GM18505 (cell line): ENCODE measurements around the gene C6orf47.

Experiments
- ATAC-seq: cut with Tn5 transposase; IDR thresholded peaks from one replicate; pipeline ENCODE4 v1.9.1; 2021; ENCODE audit not compliant: unreplicated experiment
- POLR2A ChIP-seq: IDR thresholded peaks from 4 replicates; pipeline ENCODE4 v1.6.1; 2011; ENCODE audit warnings: borderline replicate concordance; ENCODE audit not compliant: insufficient read depth, insufficient read length; ENCODE audit errors: extremely low read depth

C6orf47 gene

DNA sequence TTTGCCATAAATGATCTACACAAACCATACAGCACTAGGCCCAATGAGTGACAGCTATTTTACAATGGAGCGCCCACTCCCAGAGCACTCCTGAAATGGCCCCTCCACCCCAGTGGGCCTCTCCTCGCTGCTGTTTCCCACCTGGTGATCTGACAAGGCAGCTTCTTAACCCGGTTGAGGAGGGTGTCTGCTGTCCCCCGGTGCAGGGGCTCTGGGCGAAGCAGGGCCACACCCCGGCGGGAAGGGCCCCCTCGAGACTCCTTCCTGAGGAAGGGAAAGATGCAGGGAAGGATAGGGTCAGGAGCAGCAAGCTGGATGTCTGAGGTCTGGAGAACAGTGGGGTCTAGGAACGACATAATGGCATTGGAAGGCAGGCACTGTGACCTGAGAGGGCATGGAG is 32.3 kb upstream of the C6orf47 start:
- TF ChIP-seq POLR2A, result no peak
- ATAC-seq, result no peak

DNA sequence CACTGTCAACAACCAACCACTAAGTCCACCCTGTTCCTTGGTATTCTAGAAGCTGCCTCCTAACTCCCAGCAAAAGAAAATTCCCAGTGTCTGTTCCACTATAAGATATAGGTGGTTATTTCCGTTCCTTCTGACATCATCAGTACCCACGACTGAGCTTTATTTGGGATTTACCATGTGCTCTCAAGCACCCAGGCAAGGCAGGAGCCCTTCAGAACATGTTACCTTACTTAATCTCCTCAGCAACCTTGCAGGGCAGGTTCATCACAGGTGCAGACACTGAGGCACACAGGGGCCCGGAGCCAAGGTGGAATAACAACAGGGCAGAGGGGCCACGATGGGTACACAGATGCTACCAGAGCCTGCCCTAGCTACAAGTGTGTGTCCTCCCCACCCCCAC is 31.8 kb upstream of the C6orf47 start:
- ATAC-seq, result no peak
- no peak for TF ChIP-seq POLR2A

DNA sequence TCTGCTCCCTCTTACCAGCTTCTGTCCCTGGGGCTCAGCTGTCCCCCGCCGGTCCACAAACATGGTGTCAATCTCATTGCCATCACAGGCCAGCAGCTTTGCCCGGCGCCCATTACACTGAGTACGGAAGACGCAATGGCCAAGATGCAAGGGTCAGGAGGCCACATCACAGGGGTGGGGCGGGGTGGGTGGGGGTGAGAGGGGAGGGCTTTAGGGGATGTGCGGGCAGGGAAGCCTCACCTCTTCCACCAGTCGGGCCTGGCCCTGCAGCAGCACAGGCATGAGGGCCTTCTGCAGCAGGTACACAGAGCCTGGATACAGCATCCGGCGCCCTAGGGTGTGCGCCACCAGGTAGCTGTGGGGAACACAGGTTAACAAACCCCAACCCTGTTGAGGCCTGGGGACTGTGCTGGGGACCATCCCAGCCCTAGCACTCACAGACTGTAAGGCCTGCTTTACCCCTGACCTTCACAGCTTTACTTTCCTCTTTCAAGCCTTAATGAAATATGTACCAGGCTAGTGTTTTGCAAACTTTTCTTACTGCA is 31.1 kb upstream of the C6orf47 start:
- no peak for ATAC-seq
- TF ChIP-seq POLR2A, result no peak

DNA sequence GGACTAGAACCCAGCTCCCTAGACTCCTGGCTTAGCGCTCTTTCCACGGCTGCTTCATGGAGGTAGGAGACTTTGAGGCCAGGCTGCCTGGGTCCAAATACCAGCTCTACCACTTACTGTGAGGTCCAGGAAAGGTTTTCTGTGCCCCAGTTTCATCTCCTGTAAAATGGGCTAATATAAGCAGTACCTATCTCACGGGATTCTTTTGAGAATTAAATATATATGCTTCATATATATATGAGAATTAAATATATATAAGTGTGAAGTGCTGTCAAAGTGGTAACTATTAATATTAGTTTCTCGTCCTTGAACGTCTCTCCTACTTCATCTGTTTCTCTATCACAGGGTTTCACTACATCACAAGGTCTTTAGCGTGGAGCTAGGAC is 30.5 kb upstream of the C6orf47 start:
- ATAC-seq, result no peak

DNA sequence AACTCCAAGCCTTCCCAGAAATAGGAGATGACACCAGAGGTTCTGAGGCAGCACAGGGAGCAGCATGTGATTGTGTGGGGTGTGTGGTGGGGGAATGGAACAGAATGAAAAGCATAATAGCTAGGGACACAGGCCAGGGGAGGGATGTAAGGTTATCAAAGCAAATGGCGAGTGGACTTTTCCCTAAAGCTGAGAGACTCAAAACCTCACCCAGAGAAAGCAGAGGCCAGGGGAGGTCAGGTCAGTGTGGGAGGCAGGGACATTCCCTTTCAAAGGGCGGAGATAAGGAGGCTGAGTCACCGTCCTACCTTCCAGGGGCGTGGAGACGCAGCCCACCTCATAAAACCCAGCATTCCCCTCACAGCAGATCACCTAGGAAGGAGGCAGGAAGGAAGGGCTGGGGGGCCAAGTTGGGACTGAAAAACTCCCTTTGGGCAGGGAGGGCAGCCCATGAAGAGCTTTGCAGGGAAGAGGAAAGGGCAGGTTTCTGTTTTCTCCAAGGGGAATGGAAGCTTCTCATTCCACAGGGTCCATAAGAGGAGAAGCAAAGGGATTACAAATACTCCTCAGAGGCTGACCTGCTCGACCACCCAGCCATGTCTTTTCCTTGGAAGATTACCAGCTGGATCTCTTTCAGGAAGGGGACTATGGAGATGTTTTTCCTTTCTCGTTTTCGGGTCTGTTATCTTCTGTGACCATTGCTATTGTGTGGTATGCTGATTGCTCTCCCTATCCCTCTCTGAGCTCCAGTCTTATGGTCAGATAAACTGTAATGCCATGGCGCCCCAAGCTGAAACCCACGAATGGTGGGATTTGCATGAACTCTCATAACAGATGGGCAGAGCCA is 29.9 kb upstream of the C6orf47 start:
- no peak for ATAC-seq
- TF ChIP-seq POLR2A, result no peak

More for the DNA sequence above, 30.5 kb upstream of the C6orf47 start:
- TF ChIP-seq POLR2A, result no peak

DNA sequence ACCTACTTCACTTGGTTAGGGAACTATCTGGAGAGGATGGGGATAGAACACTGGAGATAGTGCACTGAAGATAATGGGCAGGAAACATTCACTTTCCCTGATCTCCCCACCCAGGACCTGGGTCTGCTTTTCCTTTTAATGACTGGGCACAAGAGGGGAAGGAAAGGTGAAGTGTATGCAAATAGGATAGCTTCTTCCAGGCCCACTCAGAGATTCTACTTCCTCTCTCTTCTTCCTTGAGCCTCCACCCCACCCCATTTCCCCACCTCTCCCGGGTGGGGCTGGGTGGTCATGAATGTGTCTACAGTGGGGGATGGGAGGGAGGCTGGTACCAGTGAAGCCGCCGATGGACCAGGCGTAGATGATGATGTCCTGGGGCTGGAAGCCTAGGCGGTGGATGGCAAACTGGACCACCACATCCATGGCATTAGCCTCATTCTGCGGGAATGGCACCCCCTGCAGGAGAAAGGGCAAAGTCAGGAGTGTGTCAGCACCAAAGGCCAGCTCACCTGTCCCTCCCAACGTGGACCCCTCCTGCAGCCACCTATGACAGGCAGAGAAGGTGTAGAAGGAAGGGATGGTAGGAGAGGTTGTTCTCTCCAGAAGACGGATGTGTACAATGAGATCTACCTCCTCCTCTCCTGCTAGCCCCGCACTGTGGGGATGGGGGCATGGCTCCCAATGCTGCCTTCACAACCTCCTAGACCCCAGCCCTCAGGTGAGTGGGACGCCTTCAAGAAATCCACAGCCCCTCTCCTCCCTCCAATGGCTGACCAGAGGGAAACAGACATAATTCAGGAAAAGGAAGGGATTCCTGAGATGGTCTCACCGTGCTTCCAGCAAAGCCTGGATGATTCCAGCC is 28.9 kb upstream of the C6orf47 start:
- no peak for ATAC-seq
- no peak for TF ChIP-seq POLR2A

DNA sequence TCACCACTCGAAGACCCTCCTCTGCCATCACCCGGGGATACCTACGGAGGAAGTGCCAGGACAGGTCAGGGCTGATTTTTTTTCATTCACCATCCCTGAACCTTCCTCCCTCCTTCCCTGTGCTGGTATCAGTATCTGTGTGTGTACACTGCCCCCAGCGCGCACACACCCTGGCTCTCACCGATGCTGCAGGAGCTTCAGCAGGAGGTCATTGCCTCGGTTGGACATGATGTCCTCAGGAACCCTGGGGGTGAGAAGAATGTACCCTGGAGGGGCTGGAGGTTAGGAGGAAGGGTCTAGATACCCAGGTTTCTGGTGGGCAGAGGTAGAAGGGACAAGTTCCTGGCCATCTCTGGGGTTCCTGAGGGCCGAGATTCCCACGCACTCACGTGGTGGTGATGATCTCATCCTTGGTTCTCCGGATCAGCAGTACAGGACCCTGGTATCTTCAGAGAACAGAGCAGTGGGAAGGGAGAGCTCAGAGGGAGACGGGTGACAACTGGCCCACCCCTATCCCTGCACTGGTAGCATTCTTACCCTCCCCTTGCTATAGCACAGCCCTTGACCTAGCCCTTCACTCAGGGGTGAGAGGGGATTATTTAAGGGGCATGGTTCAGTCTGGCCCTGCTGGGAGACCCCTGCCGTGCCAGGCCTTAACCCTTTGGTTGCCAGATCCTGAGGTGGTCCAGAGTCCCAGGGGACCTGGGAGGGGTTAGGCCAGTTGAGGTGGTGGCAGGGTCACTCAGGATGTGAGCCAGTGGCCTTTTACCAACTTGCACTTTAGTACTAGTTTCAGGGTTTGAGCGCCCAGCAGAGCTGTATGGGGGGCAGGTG is 27.5 kb upstream of the C6orf47 start:
- ATAC-seq, result no peak

DNA sequence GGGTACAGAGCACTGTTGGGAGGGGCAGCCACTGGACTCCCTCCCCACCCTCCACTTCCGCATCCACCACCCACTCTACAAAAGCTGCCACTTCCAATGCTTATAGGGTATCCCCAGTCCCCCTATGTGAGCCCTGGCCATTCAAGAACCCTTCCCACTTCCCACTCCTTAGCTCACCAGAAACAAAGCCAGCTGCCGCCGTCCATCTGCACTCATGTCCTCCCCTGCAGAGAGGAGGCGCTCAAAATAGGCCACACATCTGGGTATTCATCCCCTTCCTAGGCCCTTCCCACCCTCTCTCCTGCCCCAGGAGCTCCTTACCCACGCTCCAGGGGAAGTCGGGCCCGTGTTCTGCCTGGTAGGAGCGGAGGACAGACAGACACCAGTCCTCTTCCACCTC is 26.7 kb upstream of the C6orf47 start:
- no peak for TF ChIP-seq POLR2A
- ATAC-seq, result no peak

More for the DNA sequence above, 27.5 kb upstream of the C6orf47 start:
- TF ChIP-seq POLR2A, result no peak

DNA sequence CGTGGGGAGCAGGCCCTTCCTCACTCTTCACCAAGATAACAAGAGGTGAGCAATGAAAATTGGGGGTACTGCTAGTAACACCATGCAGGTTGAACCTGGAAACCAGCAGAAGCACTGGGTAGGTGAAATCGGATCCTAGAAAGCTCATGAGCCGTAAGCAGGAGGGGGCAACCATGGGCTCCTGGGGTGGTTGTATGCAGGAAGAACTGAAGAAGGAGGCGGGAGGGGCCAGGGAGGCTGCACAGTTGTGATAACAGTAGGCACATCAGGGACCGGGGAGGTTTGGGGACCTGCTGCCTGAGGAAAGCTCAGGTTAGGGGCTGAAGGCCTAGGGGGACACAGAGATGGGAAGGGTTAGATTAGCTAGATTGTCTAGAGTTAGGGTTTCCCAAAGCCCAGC is 25.9 kb upstream of the C6orf47 start:
- TF ChIP-seq POLR2A, result no peak

DNA sequence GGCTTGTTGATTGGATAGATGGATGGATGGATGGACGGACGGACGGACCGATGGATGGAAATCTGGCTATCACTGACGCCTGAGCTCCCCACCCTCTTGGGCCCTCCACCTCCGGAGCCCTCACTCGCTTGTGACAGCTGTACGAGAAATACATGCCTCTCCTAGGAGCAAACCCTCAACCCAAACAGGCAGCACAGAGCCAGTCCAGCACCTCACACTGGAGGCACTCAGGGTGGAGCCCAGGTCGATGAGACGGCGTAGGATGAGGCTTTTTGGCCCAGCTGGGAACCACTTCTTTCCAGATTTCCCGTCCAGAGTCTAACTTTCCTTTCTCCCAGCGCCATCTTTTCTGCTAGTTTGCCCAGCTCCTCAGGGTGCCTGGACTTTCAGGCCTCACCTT is 23.0 kb upstream of the C6orf47 start:
- ATAC-seq, result no peak
- TF ChIP-seq POLR2A, result no peak

More for the DNA sequence above, 25.9 kb upstream of the C6orf47 start:
- no peak for ATAC-seq

DNA sequence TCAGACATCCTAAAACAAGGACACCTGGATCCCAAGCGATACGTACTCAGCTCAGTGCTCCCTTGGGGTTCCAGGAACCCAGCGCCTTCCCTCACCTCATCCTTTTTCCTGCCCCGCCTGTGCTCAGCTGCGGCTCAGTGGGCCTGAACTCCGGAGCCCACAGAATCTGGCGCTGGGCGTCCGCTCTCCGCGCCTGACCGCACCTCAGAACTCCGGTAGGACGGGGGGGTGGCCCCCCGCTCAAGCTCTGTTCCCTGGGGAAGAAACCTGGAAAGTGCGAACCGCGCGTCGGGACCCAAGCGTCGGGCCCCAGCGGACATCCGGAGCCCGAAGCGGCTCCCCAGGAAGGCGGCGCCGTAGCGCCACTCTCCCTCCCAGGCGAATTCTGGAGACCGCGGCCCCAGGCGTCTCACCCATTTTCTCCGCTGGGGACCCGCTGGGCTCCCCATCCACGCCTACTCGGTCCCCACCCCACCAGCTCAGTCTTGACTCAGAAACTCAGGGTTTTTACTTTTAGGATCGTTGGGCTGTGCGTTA is 20.6 kb upstream of the C6orf47 start:
- TF ChIP-seq POLR2A, result peak; percentile 36
- no peak for ATAC-seq

DNA sequence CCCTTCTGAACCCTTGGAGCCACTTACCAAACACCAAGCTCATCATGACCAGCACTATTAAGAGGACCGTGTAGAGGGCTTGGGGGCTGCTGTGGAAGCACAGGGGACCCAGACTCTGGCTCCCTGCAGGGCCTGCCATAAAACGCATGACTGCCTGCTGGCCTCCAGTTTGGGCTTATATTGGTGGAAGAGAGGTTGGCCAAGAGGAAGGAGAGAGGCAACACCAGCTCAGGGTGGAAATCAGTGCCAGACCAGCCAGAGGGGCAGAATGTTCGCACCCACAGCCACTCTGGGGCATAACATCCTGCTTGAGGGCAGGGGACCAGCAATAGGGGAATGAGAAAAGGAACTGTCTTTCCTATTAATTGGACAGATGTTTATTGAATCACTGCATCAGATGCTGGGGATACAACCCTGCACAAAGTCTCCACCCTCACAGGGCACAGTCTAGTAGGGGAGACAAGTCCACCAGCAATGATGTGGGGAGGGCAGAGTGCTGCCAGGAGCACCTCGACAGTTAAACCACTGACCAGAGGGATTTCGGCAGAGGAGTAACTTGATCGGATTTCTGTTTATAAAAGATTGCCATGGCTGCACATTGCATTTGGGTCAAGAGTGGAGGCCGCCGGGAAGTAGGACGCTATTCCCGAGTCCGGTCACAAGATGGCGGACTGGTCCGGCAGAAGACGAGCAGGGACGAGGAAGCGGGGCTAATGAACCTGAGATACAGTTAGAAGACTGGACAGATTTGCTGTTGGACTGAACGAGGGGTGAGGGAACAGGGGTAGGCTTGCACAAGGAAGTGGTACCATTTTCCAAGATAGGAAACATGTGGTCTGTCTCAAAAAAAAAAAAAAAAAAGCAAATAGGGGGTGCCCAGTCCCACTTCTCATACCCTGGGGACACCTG is 19.9 kb upstream of the C6orf47 start, which contains the start of gene LY6G5C:
TSS of gene LY6G5C (minus strand) at position 842 of the 909 bp plus-strand sequence. CDS start at position 148, 694 bp downstream.
- TF ChIP-seq POLR2A, result no peak
- no peak for ATAC-seq

DNA sequence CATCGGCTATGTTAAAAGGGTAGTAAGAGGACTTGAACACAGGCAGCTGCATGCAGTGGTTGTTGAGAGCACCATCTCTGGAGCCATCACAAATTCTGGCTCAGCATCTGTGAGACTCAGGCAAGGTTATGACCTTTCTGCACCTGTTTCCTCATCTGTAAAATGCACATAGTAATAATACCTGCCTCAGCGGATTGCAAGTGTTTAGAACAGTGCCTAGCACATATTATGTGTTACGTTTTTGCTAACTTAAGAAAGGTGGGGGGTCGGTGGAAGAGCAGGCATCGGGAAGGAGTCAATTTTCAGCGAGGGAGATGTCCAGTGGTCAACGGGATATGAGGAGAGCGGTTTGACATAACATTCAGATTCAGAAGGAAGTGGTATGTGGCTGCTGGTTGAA is 17.4 kb upstream of the C6orf47 start:
- ATAC-seq, result no peak

More for the DNA sequence above, 17.4 kb upstream of the C6orf47 start:
- no peak for TF ChIP-seq POLR2A
